Endodermal cell (in vitro differentiated cells): ENCODE data around the gene SCRG1. TPM values are rescaled to one million over a fixed set of nuclear protein-coding genes. Genes with fewer than 3 reads are reported as not detected.

Experiments used
- DNase-seq: peaks from one replicate; pipeline ENCODE4 v3.0.0-alpha.2; 2017
- H3K27ac ChIP-seq: 2 replicates; pipeline ENCODE4 v1.5.1; 2013; ENCODE audit warnings: mild to moderate bottlenecking, low read depth, low read length, moderate library complexity
- H3K27me3 ChIP-seq: 2 replicates; pipeline ENCODE4 v1.6.1; 2013; ENCODE audit warnings: mild to moderate bottlenecking, low read length, moderate library complexity; ENCODE audit not compliant: insufficient read depth, control insufficient read depth, poor library complexity, severe bottlenecking
- H3K36me3 ChIP-seq: 2 replicates; pipeline ENCODE4 v1.7.0; 2013; ENCODE audit warnings: mild to moderate bottlenecking, low read length, moderate library complexity; ENCODE audit not compliant: control insufficient read depth, insufficient read depth
- H3K4me1 ChIP-seq: one replicate; pipeline ENCODE4 v1.7.0; 2013; ENCODE audit warnings: low read length; ENCODE audit not compliant: control insufficient read depth, insufficient read depth
- H3K4me3 ChIP-seq: 2 replicates; pipeline ENCODE4 v1.5.1; 2013; ENCODE audit warnings: mild to moderate bottlenecking, low read length, moderate library complexity
- H3K9ac ChIP-seq: 2 replicates; pipeline ENCODE4 v1.6.1; 2013; ENCODE audit warnings: mild to moderate bottlenecking, low read length, moderate library complexity; ENCODE audit not compliant: poor library complexity, severe bottlenecking; ENCODE audit errors: extremely low read depth
- H3K9me3 ChIP-seq: 2 replicates; pipeline ENCODE4 v1.6.1; 2013; ENCODE audit warnings: mild to moderate bottlenecking, low read length, moderate library complexity; ENCODE audit not compliant: control insufficient read depth
- H3K27ac Mint-ChIP-seq: 2 replicates; pipeline ENCODE4 v1.8.0; 2020; ENCODE audit warnings: mixed read lengths
- H3K27me3 Mint-ChIP-seq: 2 replicates; pipeline ENCODE4 v1.8.0; 2021; ENCODE audit warnings: mild to moderate bottlenecking, mixed read lengths; ENCODE audit not compliant: insufficient read depth
- H3K36me3 Mint-ChIP-seq: 2 replicates; pipeline ENCODE4 v1.8.0; 2020; ENCODE audit warnings: low read depth, mixed read lengths
- H3K4me1 Mint-ChIP-seq: 2 replicates; pipeline ENCODE4 v1.8.0; 2020; ENCODE audit warnings: mixed read lengths
- H3K4me3 Mint-ChIP-seq: 2 replicates; pipeline ENCODE4 v1.8.0; 2020; ENCODE audit warnings: mild to moderate bottlenecking, moderate library complexity, mixed read lengths
- H3K9me3 Mint-ChIP-seq: 2 replicates; pipeline ENCODE4 v1.8.0; 2020; ENCODE audit warnings: mild to moderate bottlenecking, mixed read lengths
- CTCF ChIP-seq: fragments of 200-600 bp; sonication (generic); conservative IDR thresholded peaks from 2 replicates; pipeline ENCODE4 v1.5.0; 2021; ENCODE audit warnings: antibody characterized with exemption, mild to moderate bottlenecking
- WGBS, 2 experiments: methylation state at CpG; one replicate each; pipeline versions ENCODE4 v1.1.5 to v1.1.7; 2013; ENCODE audit warnings: missing lambda C conversion rate in 2 of 2, mixed read lengths in 1 of 2; ENCODE audit not compliant: insufficient coverage in 1 of 2, insufficient read length in 1 of 2; 5-methylcytosine and 5-hydroxymethylcytosine counted together
- total RNA-seq, 2 donors: library from RNA; stranded (reverse); fragmentation: NEBNext Ultra II Directional in 1 of 2; extraction: Animal tissue kit (Norgen Biotek cat#: 25700) in 1 of 2; gene quantifications; 2 replicates in 1 of 2; 3 replicates in 1 of 2; pipeline ENCODE4 v1.2.1, GENCODE V29; 2021

Gene SCRG1
- total RNA-seq, 2 donors from 2014 or later: not detected

- H3K9ac ChIP-seq: no peak overlapping the region
- TF ChIP-seq CTCF: no peak
- Mint-ChIP-seq H3K27me3 (peaks cover 1% of the 10 kb centered on the region), H3K9me3 (no peaks in the 10 kb centered on the region), H3K4me1 (peaks cover 5% of the 10 kb centered on the region), H3K4me3 (no peak overlapping the region), H3K36me3 (no peaks in the 10 kb centered on the region), H3K27ac (no peak overlapping the region)
- no peak overlapping the region for H3K4me3 ChIP-seq
- no peaks in the 10 kb centered on the region for H3K9me3 ChIP-seq
- H3K27me3 ChIP-seq: no peaks in the 10 kb centered on the region
- no peaks in the 10 kb centered on the region for H3K36me3 ChIP-seq
- 85 to 96% methylated on average over 4 of the region's 4 CpGs for WGBS, 2 experiments
- DNase-seq: no peak
- no peak overlapping the region for H3K27ac ChIP-seq
- H3K4me1 ChIP-seq: no peaks in the 10 kb centered on the region
These were observed 31.0 kb downstream of the SCRG1 start for GRCh38 chr4:173367946-173368345.

- no peak for TF ChIP-seq CTCF
- H3K4me3 ChIP-seq: no peak overlapping the region
- no peak overlapping the region for H3K9ac ChIP-seq
These were observed 31.6 kb downstream of the SCRG1 start for GRCh38 chr4:173367285-173367684.

GRCh38 chr4:173365359-173365996 lies 33.4 kb downstream of the SCRG1 start:
- no peak overlapping the region for H3K4me3 ChIP-seq
- no peak for DNase-seq
- peaks cover 1% of the 10 kb centered on the region for H3K27me3 Mint-ChIP-seq
- no peaks in the 10 kb centered on the region for H3K9me3 Mint-ChIP-seq
- H3K27me3 ChIP-seq: no peaks in the 10 kb centered on the region
- H3K36me3 ChIP-seq: no peaks in the 10 kb centered on the region
- no peak overlapping the region for H3K9ac ChIP-seq
- TF ChIP-seq CTCF: no peak
- no peak overlapping the region for H3K27ac ChIP-seq
- no peak overlapping the region for H3K4me3 Mint-ChIP-seq
- no peaks in the 10 kb centered on the region for H3K9me3 ChIP-seq
- H3K36me3 Mint-ChIP-seq: no peaks in the 10 kb centered on the region
- H3K4me1 Mint-ChIP-seq: peaks cover 3% of the 10 kb centered on the region
- no peak overlapping the region for H3K27ac Mint-ChIP-seq
- WGBS, 2 experiments: 63 to 88% methylated on average over 1 to 2 of the region's 2 CpGs
- H3K4me1 ChIP-seq: no peaks in the 10 kb centered on the region

More at GRCh38 chr4:173367285-173367684, 31.6 kb downstream of the SCRG1 start:
- H3K36me3 Mint-ChIP-seq: no peaks in the 10 kb centered on the region
- no peaks in the 10 kb centered on the region for H3K27me3 ChIP-seq
- no peaks in the 10 kb centered on the region for H3K36me3 ChIP-seq
- H3K9me3 ChIP-seq: no peaks in the 10 kb centered on the region
- peaks cover 3% of the 10 kb centered on the region for H3K4me1 Mint-ChIP-seq
- DNase-seq: no peak
- H3K27me3 Mint-ChIP-seq: peaks cover 1% of the 10 kb centered on the region
- no peak overlapping the region for H3K27ac Mint-ChIP-seq
- no peak overlapping the region for H3K27ac ChIP-seq
- no peaks in the 10 kb centered on the region for H3K4me1 ChIP-seq
- no peaks in the 10 kb centered on the region for H3K9me3 Mint-ChIP-seq
- no peak overlapping the region for H3K4me3 Mint-ChIP-seq
